Activated CD4-positive, alpha-beta memory T cell treated with anti-CD3 and anti-CD28 coated beads, Interleukin-2, amount 10 ng/mL, durations not matched to agents 7 days and 5 days (primary cell): ENCODE results near the gene INS. TPM values are rescaled to one million over a fixed set of nuclear protein-coding genes. Genes with fewer than 3 reads are reported as not detected.
"Not testable (repeated sequence)": the region's sequence is repeated elsewhere in the genome, so short reads cannot be mapped to it uniquely, and the experiment has no call there.

ENCODE experiments used
- CTCF ChIA-PET: fragments of 350-600 bp; sonication (Branson Sonifier 250); formaldehyde crosslinking; loops from one replicate; lab custom pipeline; 2021; ENCODE audit warnings: antibody characterized with exemption, inconsistent platforms; lab: Charles Lee
- POLR2A ChIA-PET: fragments of 350-600 bp; sonication (Branson Sonifier 250); formaldehyde crosslinking; loops from one replicate; lab custom pipeline; 2021; ENCODE audit warnings: antibody characterized with exemption; lab: Charles Lee
- DNase-seq: peaks from one replicate; pipeline ENCODE4 v3.0.0-alpha.2; 2020
- H3K27ac Mint-ChIP-seq: one replicate; pipeline ENCODE4 v1.8.0; 2021; ENCODE audit warnings: mild to moderate bottlenecking, mixed read lengths
- H3K27me3 Mint-ChIP-seq: one replicate; pipeline ENCODE4 v1.8.0; 2021; ENCODE audit warnings: mixed read lengths
- H3K36me3 Mint-ChIP-seq: one replicate; pipeline ENCODE4 v1.8.0; 2021; ENCODE audit warnings: low read depth, mixed read lengths
- H3K4me1 Mint-ChIP-seq: one replicate; pipeline ENCODE4 v1.8.0; 2021; ENCODE audit warnings: mixed read lengths
- H3K4me3 Mint-ChIP-seq: one replicate; pipeline ENCODE4 v1.8.0; 2021; ENCODE audit warnings: mild to moderate bottlenecking, mixed read lengths
- H3K9me3 Mint-ChIP-seq: one replicate; pipeline ENCODE4 v1.8.0; 2021; ENCODE audit warnings: mixed read lengths
- total RNA-seq, 2 experiments: library from RNA; stranded (reverse); gene quantifications; one replicate each; pipeline ENCODE4 v1.2.3, GENCODE V29; 2021

INS gene
- total RNA-seq, 2 experiments from 2014 or later: not detected

GRCh38 chr11:2185324-2186085 lies 24.5 kb upstream of the INS start:
- Mint-ChIP-seq H3K4me3 (no peak overlapping the region), H3K9me3 (no peaks in the 10 kb centered on the region), H3K27me3 (peaks cover 4% of the 10 kb centered on the region), H3K4me1 (peaks cover under 1% of the 10 kb centered on the region), H3K27ac (no peak overlapping the region), H3K36me3 (no peaks in the 10 kb centered on the region)
- CTCF ChIA-PET: interaction anchor here (1.6 to 2.6 kb wide), 3 partner anchors 9 to 235 kb away, joined by 5 to 9 read pairs (median 8); no protein-coding TSS in a partner anchor
- no peak for DNase-seq
- POLR2A ChIA-PET: interaction anchor here (1.0 kb wide), 1 partner anchor 45 kb away, joined by 3 read pairs; no protein-coding TSS in a partner anchor

- DNase-seq: no peak
- Mint-ChIP-seq H3K9me3 (no peaks in the 10 kb centered on the region), H3K27ac (no peak overlapping the region), H3K27me3 (peaks cover 3% of the 10 kb centered on the region), H3K36me3 (no peaks in the 10 kb centered on the region), H3K4me1 (no peaks in the 10 kb centered on the region), H3K4me3 (no peak overlapping the region)
- CTCF ChIA-PET: no interaction called here
- POLR2A ChIA-PET: no interaction called here
Measured at GRCh38 chr11:2182692-2183474, 21.9 kb upstream of the INS start.

GRCh38 chr11:2182075-2182474 lies 21.1 kb upstream of the INS start:
- POLR2A ChIA-PET: no interaction called here
- CTCF ChIA-PET: no interaction called here
- Mint-ChIP-seq H3K4me1 (no peaks in the 10 kb centered on the region), H3K9me3 (no peaks in the 10 kb centered on the region), H3K4me3 (no peak overlapping the region), H3K27me3 (peaks cover 3% of the 10 kb centered on the region), H3K27ac (no peak overlapping the region), H3K36me3 (no peaks in the 10 kb centered on the region)
- no peak for DNase-seq

GRCh38 chr11:2180789-2181370 lies 19.9 kb upstream of the INS start:
- Mint-ChIP-seq H3K9me3 (no peaks in the 10 kb centered on the region), H3K27me3 (peaks cover 3% of the 10 kb centered on the region), H3K36me3 (no peaks in the 10 kb centered on the region), H3K4me1 (no peaks in the 10 kb centered on the region), H3K27ac (no peak overlapping the region), H3K4me3 (no peak overlapping the region)
- ChIA-PET POLR2A (no interaction called here), CTCF (no interaction called here)
- DNase-seq: no peak

GRCh38 chr11:2180347-2180746 lies 19.3 kb upstream of the INS start:
- no peaks in the 10 kb centered on the region for H3K36me3 Mint-ChIP-seq
- no peaks in the 10 kb centered on the region for H3K4me1 Mint-ChIP-seq
- no peak overlapping the region for H3K4me3 Mint-ChIP-seq
- ChIA-PET POLR2A (no interaction called here), CTCF (no interaction called here)
- H3K9me3 Mint-ChIP-seq: no peaks in the 10 kb centered on the region
- peaks cover 3% of the 10 kb centered on the region for H3K27me3 Mint-ChIP-seq
- H3K27ac Mint-ChIP-seq: no peak overlapping the region
- no peak for DNase-seq

GRCh38 chr11:2179516-2179915 lies 18.5 kb upstream of the INS start:
- no peaks in the 10 kb centered on the region for H3K27me3 Mint-ChIP-seq
- ChIA-PET CTCF (no interaction called here), POLR2A (no interaction called here)
- no peak for DNase-seq
- no peak overlapping the region for H3K27ac Mint-ChIP-seq
- H3K9me3 Mint-ChIP-seq: no peaks in the 10 kb centered on the region
- no peaks in the 10 kb centered on the region for H3K36me3 Mint-ChIP-seq
- no peaks in the 10 kb centered on the region for H3K4me1 Mint-ChIP-seq
- no peak overlapping the region for H3K4me3 Mint-ChIP-seq

GRCh38 chr11:2178906-2179494 lies 18.0 kb upstream of the INS start:
- ChIA-PET POLR2A (no interaction called here), CTCF (no interaction called here)
- DNase-seq: no peak
- H3K27me3 Mint-ChIP-seq: no peaks in the 10 kb centered on the region
- H3K9me3 Mint-ChIP-seq: no peaks in the 10 kb centered on the region
- H3K4me3 Mint-ChIP-seq: no peak overlapping the region
- no peaks in the 10 kb centered on the region for H3K36me3 Mint-ChIP-seq
- no peaks in the 10 kb centered on the region for H3K4me1 Mint-ChIP-seq
- H3K27ac Mint-ChIP-seq: no peak overlapping the region

- H3K9me3 Mint-ChIP-seq, H3K27me3 Mint-ChIP-seq, DNase-seq, POLR2A ChIA-PET, H3K27ac Mint-ChIP-seq, H3K4me3 Mint-ChIP-seq, CTCF ChIA-PET, H3K4me1 Mint-ChIP-seq, H3K36me3 Mint-ChIP-seq: not testable (repeated sequence)
Measured at GRCh38 chr11:2178055-2178773, 17.2 kb upstream of the INS start.

GRCh38 chr11:2177076-2177475 lies 16.1 kb upstream of the INS start:
- no peak overlapping the region for H3K27ac Mint-ChIP-seq
- H3K36me3 Mint-ChIP-seq: no peaks in the 10 kb centered on the region
- H3K9me3 Mint-ChIP-seq: no peaks in the 10 kb centered on the region
- CTCF ChIA-PET: no interaction called here
- no peaks in the 10 kb centered on the region for H3K4me1 Mint-ChIP-seq
- DNase-seq: no peak
- POLR2A ChIA-PET: no interaction called here
- no peak overlapping the region for H3K4me3 Mint-ChIP-seq
- no peaks in the 10 kb centered on the region for H3K27me3 Mint-ChIP-seq

GRCh38 chr11:2176389-2176900 lies 15.4 kb upstream of the INS start:
- Mint-ChIP-seq H3K4me1 (no peaks in the 10 kb centered on the region), H3K27me3 (no peaks in the 10 kb centered on the region), H3K4me3 (no peak overlapping the region), H3K9me3 (no peaks in the 10 kb centered on the region), H3K27ac (no peak overlapping the region), H3K36me3 (no peaks in the 10 kb centered on the region)
- DNase-seq: no peak
- ChIA-PET POLR2A (no interaction called here), CTCF (no interaction called here)

- Mint-ChIP-seq H3K27me3 (no peaks in the 10 kb centered on the region), H3K4me1 (no peaks in the 10 kb centered on the region), H3K27ac (no peak overlapping the region), H3K9me3 (no peaks in the 10 kb centered on the region), H3K36me3 (no peaks in the 10 kb centered on the region), H3K4me3 (no peak overlapping the region)
- ChIA-PET POLR2A (no interaction called here), CTCF (no interaction called here)
- no peak for DNase-seq
Measured at GRCh38 chr11:2175659-2176058, 14.7 kb upstream of the INS start.

GRCh38 chr11:2174361-2174760 lies 13.4 kb upstream of the INS start:
- H3K27ac Mint-ChIP-seq: no peak overlapping the region
- no peak for DNase-seq
- no peaks in the 10 kb centered on the region for H3K9me3 Mint-ChIP-seq
- CTCF ChIA-PET: interaction anchor here (0.8 kb wide), 1 partner anchor 9 kb away, joined by 3 read pairs; no protein-coding TSS in a partner anchor
- no peak overlapping the region for H3K4me3 Mint-ChIP-seq
- H3K36me3 Mint-ChIP-seq: no peaks in the 10 kb centered on the region
- no peaks in the 10 kb centered on the region for H3K4me1 Mint-ChIP-seq
- POLR2A ChIA-PET: no interaction called here
- H3K27me3 Mint-ChIP-seq: no peaks in the 10 kb centered on the region
